Naive thymus-derived CD4-positive, alpha-beta T cell (primary cell): ENCODE measurements around the gene ARID1A. TPM values are rescaled to one million over a fixed set of nuclear protein-coding genes. Genes with fewer than 3 reads are reported as not detected.

Source experiments
- ATAC-seq: fragments of 150-1000 bp; cut with Tn5 transposase; 2 replicates; pipeline ENCODE4 v1.10.0; 2021; ENCODE audit warnings: mild to moderate bottlenecking, moderate library complexity
- CTCF ChIA-PET: fragments of 350-600 bp; sonication (Branson Sonifier 250); formaldehyde crosslinking; loops from one replicate; lab custom pipeline; 2021; ENCODE audit warnings: antibody characterized with exemption; lab: Charles Lee
- POLR2A ChIA-PET: fragments of 350-600 bp; sonication (Branson Sonifier 250); formaldehyde crosslinking; loops from one replicate; lab custom pipeline; 2021; ENCODE audit warnings: antibody characterized with exemption, inconsistent platforms; lab: Charles Lee
- DNase-seq, 9 donors: peaks; one replicate each; pipeline versions ENCODE4 v3.0.0 to v3.0.0-alpha.2; 2020 to 2022; ENCODE audit warnings: mixed read lengths in 1 of 9
- H3K27ac ChIP-seq: one replicate; pipeline ENCODE4 v1.7.0; 2013; ENCODE audit warnings: mild to moderate bottlenecking, low read depth, low read length, moderate library complexity
- H3K27me3 ChIP-seq, 2 donors: one replicate each; pipeline ENCODE4 v1.7.0; 2013; ENCODE audit warnings: low read length in 2 of 2, mild to moderate bottlenecking in 2 of 2, moderate library complexity in 2 of 2; ENCODE audit not compliant: control insufficient read depth in 2 of 2, insufficient read depth in 2 of 2
- H3K36me3 ChIP-seq, 3 experiments: 1 replicate in 2 of 3; 2 replicates in 1 of 3; pipeline ENCODE4 v1.7.0; 2013; ENCODE audit warnings: low read length in 3 of 3, mild to moderate bottlenecking in 3 of 3, moderate library complexity in 1 of 3; ENCODE audit not compliant: insufficient read depth in 3 of 3, control insufficient read depth in 2 of 3
- H3K4me1 ChIP-seq, 2 donors: one replicate each; pipeline ENCODE4 v1.7.0; 2013; ENCODE audit warnings: low read length in 2 of 2, mild to moderate bottlenecking in 2 of 2, moderate library complexity in 1 of 2; ENCODE audit not compliant: control insufficient read depth in 2 of 2, insufficient read depth in 2 of 2
- H3K4me3 ChIP-seq: 2 replicates; pipeline ENCODE4 v1.7.0; 2013; ENCODE audit warnings: mild to moderate bottlenecking, low read length
- H3K9me3 ChIP-seq, 3 experiments: 1 replicate in 2 of 3; 2 replicates in 1 of 3; pipeline ENCODE4 v1.7.0; 2013; ENCODE audit warnings: low read length in 3 of 3; ENCODE audit not compliant: control insufficient read depth in 2 of 3
- H3K27ac Mint-ChIP-seq, 9 donors: one replicate each; pipeline ENCODE4 v1.8.0; 2020 to 2022; ENCODE audit warnings: mixed read lengths in 9 of 9, mild to moderate bottlenecking in 8 of 9, moderate library complexity in 5 of 9, inconsistent platforms in 2 of 9
- H3K27me3 Mint-ChIP-seq, 5 donors: one replicate each; pipeline ENCODE4 v1.8.0; 2021 to 2022; ENCODE audit warnings: mixed read lengths in 5 of 5, mild to moderate bottlenecking in 1 of 5
- H3K36me3 Mint-ChIP-seq, 5 donors: one replicate each; pipeline ENCODE4 v1.8.0; 2020 to 2022; ENCODE audit warnings: mixed read lengths in 5 of 5, mild to moderate bottlenecking in 3 of 5, inconsistent platforms in 1 of 5
- H3K4me1 Mint-ChIP-seq, 7 donors: one replicate each; pipeline ENCODE4 v1.8.0; 2020 to 2022; ENCODE audit warnings: mixed read lengths in 7 of 7, mild to moderate bottlenecking in 3 of 7, inconsistent platforms in 1 of 7
- H3K4me3 Mint-ChIP-seq, 10 donors: one replicate each; pipeline ENCODE4 v1.8.0; 2020 to 2022; ENCODE audit warnings: mild to moderate bottlenecking in 10 of 10, mixed read lengths in 10 of 10, moderate library complexity in 6 of 10, inconsistent platforms in 2 of 10
- H3K9me3 Mint-ChIP-seq, 11 donors: one replicate each; pipeline ENCODE4 v1.8.0; 2020 to 2022; ENCODE audit warnings: mixed read lengths in 11 of 11, mild to moderate bottlenecking in 4 of 11, inconsistent platforms in 1 of 11, moderate library complexity in 1 of 11
- intact Hi-C, 2 donors: fragments of 100-400 bp; cut with micrococcal nuclease; formaldehyde crosslinking; loops; one replicate each; pipeline ENCODE4 v1.15.1; 2023
- polyA plus RNA-seq, 2 donors: library from polyadenylated mRNA; unstranded; fragments of 300-500 nt; fragmentation: Illumina TruSeq; gene quantifications; one replicate each; pipeline ENCODE4 v1.2.3, GENCODE V29; 2021
- total RNA-seq, 6 experiments: library from RNA in 5 of 6; stranded (reverse) in 5 of 6; gene quantifications; 1 replicate in 5 of 6; 2 replicates in 1 of 6; pipeline ENCODE4 v1.2.3 and lab custom pipeline; 2021 to 2026

The ARID1A gene
- total and polyA plus RNA-seq, 7 experiments from 2014 or later, result 22.3 to 148 (median 127) TPM

DNA sequence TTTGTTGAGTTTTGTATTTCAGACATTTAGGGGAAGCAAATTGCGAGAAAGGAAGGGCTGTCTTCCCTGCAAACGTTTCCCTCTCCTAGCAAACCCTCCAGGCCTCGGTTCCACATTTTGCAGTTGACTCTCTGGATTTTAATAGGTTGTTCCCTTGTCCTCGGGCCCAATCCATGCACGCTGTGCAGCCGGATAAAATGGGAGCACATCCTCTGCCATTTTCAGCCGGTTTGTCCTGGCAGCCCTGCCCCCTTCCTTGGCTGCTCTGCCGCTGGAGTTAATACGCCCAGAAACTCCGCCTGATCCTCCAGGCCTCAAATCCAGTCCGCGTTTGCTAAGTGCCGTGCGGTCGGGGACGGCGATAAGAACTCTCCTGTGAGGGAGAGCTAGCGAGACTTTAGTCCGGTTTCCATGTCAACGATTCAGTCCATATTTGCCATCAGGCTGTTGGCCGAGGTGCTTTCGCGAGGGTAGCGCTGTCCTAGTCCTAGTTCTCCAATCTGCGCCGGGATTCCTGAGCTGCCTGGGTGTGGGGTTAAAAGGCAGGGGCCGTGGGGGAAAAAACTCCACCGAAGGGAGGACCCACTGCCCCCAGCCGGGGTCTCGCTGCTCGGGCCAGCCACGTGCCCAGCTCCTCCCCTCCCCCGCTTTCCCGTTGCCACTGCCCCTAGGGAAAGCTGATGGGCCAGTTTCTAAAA lies 2.9 kb upstream of the ARID1A start:
- no peaks in the 10 kb centered on the region for H3K36me3 Mint-ChIP-seq
- CTCF ChIA-PET, result interaction anchor here (0.8 to 5.0 kb wide), 20 partner anchors 8 to 151 kb away, joined by 3 to 60 read pairs (median 5); partner anchors contain the start of gene PIGV
- H3K4me3 Mint-ChIP-seq, result peak overlapping the region in 9 of 10 donors; percentile 94 to 97 (median 94)

DNA sequence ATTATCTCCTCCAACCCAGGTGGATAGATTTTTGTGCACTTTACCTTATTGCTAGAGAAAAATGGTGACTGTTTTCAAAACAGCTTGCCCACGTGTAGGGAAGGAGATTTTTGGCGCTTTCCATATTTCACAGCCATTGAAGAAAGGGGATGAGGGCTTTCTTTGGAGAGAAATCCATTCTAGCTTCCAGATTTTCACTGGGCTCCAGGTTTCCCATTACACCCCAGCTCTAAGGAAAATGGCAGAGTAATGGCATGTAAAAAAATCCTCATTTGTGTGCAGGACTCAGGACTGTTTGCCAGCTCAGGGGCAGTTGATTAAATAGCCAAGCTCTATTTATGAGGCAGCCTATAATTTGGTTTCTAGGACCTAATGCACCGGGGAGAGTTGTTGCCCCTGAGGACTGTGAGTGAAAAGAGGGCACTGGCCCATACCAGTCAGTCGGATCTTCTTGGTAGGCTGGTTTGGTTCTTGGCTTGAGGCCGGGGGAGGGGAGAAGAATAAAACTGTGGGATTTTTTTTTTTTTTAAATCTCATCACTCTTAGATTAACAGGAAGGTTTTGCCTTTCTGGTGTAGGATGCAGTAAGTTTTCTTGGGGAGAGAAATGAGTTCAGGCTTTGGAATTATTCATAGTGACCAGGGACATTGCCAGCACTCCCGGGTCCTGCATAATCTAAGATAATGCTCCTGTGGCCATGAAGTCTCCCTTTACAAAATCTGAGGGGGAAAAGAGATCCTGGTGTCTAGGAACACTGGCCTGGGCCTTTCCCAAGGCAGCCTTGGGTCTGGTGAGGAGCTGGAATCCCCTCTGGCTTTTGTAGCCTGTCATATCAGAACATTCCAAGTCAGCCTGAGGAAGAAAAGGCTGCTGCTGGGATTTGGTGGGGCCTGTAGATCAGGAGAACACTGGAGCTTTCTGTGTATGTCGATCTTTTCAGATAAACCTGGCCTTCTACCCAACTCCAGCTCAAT lies 1.9 kb upstream of the ARID1A start:
- no peaks in the 10 kb centered on the region for H3K27me3 ChIP-seq
- intact Hi-C loops, result loop anchor here (1.0 to 10.0 kb wide), 9 partner anchors 17 to 1861 kb away; partner anchors contain the start of genes HMGN2 (in 2 of the 2), NUDC (in 1 of the 2), SH3BGRL3 (in 1 of the 2) and TRNAU1AP (in 1 of the 2)
- peaks cover 14 to 37% (median 32%) of the 10 kb centered on the region in 7 donors for H3K4me1 Mint-ChIP-seq
- POLR2A ChIA-PET, result interaction anchor here (0.6 to 17.4 kb wide), 29 partner anchors 8 to 407 kb away, joined by 3 to 383 read pairs (median 4); partner anchors contain the start of gene PIGV
- CTCF ChIA-PET, result interaction anchor here (0.8 to 5.0 kb wide), 10 partner anchors 16 to 152 kb away, joined by 3 to 60 read pairs (median 5); partner anchors contain the start of gene PIGV
- H3K36me3 ChIP-seq, result no peaks in the 10 kb centered on the region
- H3K9me3 ChIP-seq, result no peaks in the 10 kb centered on the region
- peak overlapping the region; percentile 83 for H3K27ac ChIP-seq
- peak overlapping the region; percentile 81 for H3K4me3 ChIP-seq
- no peaks in the 10 kb centered on the region for H3K9me3 Mint-ChIP-seq
- peak overlapping the region in 9 of 10 donors; percentile 94 to 97 (median 94) for H3K4me3 Mint-ChIP-seq
- H3K36me3 Mint-ChIP-seq, result no peaks in the 10 kb centered on the region
- H3K27ac Mint-ChIP-seq, result peak overlapping the region; percentile 94 to 98 (median 95)
- no peak for DNase-seq
- no peaks in the 10 kb centered on the region for H3K27me3 Mint-ChIP-seq
- ATAC-seq, result no peak
- H3K4me1 ChIP-seq, result peaks cover 19 to 27% of the 10 kb centered on the region in 2 donors

More for the DNA sequence above, 2.9 kb upstream of the ARID1A start:
- peak overlapping the region; percentile 59 for H3K4me3 ChIP-seq
- H3K4me1 Mint-ChIP-seq, result peaks cover 14 to 37% (median 32%) of the 10 kb centered on the region in 7 donors
- no peaks in the 10 kb centered on the region for H3K27me3 Mint-ChIP-seq
- DNase-seq (peak; percentile 64 to 87 (median 84)), ATAC-seq (peak; percentile 56)
- peak overlapping the region; percentile 83 for H3K27ac ChIP-seq
- H3K9me3 Mint-ChIP-seq, result no peaks in the 10 kb centered on the region
- H3K36me3 ChIP-seq, result no peaks in the 10 kb centered on the region
- no peaks in the 10 kb centered on the region for H3K9me3 ChIP-seq
- H3K27me3 ChIP-seq, result no peaks in the 10 kb centered on the region
- peak overlapping the region; percentile 94 to 98 (median 95) for H3K27ac Mint-ChIP-seq
- H3K4me1 ChIP-seq, result peaks cover 18 to 19% of the 10 kb centered on the region in 2 donors
- intact Hi-C loops, result loop anchor here (1.0 to 10.0 kb wide), 12 partner anchors 16 to 1862 kb away; partner anchors contain the start of genes HMGN2 (in 1 of the 2), NUDC (in 1 of the 2), SH3BGRL3 (in 1 of the 2) and TRNAU1AP (in 1 of the 2)
- POLR2A ChIA-PET, result interaction anchor here (0.6 to 17.4 kb wide), 30 partner anchors 9 to 406 kb away, joined by 3 to 383 read pairs (median 4); partner anchors contain the start of gene PIGV

DNA sequence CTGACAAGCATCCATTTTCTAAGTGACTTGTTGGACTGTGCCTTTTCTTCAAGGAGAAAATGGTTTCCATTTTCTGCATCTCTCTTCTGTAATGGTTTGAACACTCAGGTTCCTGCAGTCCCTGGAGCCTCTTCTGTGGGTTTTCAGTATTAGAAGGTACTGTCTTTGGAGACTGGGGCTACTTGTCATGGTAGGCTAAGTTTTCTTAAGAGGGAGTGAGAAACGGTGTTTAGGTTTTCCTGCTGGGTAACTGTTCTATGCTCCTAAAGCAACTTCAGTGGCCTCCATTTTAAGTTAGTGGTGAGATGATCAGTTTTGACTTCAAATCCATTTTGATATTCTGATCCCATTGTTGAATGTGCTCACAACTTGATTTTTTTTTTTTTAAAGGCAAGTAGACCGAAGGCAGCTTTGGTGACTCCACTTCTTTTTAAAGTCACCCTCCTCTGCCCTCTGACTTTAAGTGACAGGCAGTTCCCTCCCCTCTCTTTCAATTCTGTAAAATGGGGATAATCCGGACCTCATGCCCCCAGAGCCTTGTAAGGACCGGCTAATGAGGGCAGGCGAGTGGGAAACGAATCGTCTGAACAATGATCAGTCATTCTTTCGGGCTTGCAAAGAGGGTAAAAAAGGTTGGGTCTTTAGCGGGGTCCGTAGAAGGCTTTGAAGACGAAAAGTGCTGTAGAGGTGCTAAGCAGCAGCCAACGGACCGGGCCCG lies 1.0 kb upstream of the ARID1A start:
- Histone ChIP-seq H3K27me3 (no peaks in the 10 kb centered on the region), H3K4me1 (peaks cover 28 to 36% of the 10 kb centered on the region in 2 donors), H3K9me3 (no peaks in the 10 kb centered on the region), H3K4me3 (peak overlapping the region; percentile 81), H3K27ac (peak overlapping the region; percentile 83), H3K36me3 (no peaks in the 10 kb centered on the region)
- peaks cover 14 to 37% (median 32%) of the 10 kb centered on the region in 7 donors for H3K4me1 Mint-ChIP-seq
- H3K9me3 Mint-ChIP-seq, result no peaks in the 10 kb centered on the region
- DNase-seq (peak in 7 of 9 donors; percentile 16 to 41 (median 27)), ATAC-seq (no peak)
- H3K27ac Mint-ChIP-seq, result peak overlapping the region; percentile 93 to 98 (median 95)
- no peaks in the 10 kb centered on the region for H3K27me3 Mint-ChIP-seq
- POLR2A ChIA-PET, result interaction anchor here (0.6 to 17.4 kb wide), 11 partner anchors 10 to 92 kb away, joined by 3 to 383 read pairs (median 4); partner anchors contain the start of gene PIGV
- H3K4me3 Mint-ChIP-seq, result peak overlapping the region in 9 of 10 donors; percentile 94 to 97 (median 94)
- intact Hi-C loops, result loop anchor here (1.0 to 10.0 kb wide), 13 partner anchors 50 to 1860 kb away; partner anchors contain the start of genes HMGN2 (in 2 of the 2), TRNAU1AP (in 2 of the 2), SFN (in 1 of the 2) and SH3BGRL3 (in 1 of the 2)
- CTCF ChIA-PET, result interaction anchor here (0.6 to 5.0 kb wide), 4 partner anchors 17 to 138 kb away, joined by 3 to 33 read pairs (median 6); no protein-coding TSS in a partner anchor
- no peaks in the 10 kb centered on the region for H3K36me3 Mint-ChIP-seq

DNA sequence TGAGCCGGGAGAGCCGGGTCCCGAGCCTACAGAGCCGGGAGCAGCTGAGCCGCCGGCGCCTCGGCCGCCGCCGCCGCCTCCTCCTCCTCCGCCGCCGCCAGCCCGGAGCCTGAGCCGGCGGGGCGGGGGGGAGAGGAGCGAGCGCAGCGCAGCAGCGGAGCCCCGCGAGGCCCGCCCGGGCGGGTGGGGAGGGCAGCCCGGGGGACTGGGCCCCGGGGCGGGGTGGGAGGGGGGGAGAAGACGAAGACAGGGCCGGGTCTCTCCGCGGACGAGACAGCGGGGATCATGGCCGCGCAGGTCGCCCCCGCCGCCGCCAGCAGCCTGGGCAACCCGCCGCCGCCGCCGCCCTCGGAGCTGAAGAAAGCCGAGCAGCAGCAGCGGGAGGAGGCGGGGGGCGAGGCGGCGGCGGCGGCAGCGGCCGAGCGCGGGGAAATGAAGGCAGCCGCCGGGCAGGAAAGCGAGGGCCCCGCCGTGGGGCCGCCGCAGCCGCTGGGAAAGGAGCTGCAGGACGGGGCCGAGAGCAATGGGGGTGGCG lies 371 bp downstream of the ARID1A start:
- ChIA-PET CTCF (interaction anchor here (0.7 to 3.2 kb wide), 3 partner anchors 17 to 93 kb away, joined by 4 to 25 read pairs (median 5); partner anchors contain the start of gene PIGV), POLR2A (interaction anchor here (1.0 to 17.4 kb wide), 17 partner anchors 11 to 224 kb away, joined by 3 to 383 read pairs (median 11); partner anchors contain the start of genes HMGN2 and PIGV)
- Mint-ChIP-seq H3K9me3 (no peaks in the 10 kb centered on the region), H3K4me1 (peaks cover 14 to 31% (median 26%) of the 10 kb centered on the region in 7 donors), H3K36me3 (peaks cover 0 to 6% (median 0%) of the 10 kb centered on the region in 5 donors), H3K27ac (peak overlapping the region in 1 of 9 donors; percentile 69), H3K27me3 (no peaks in the 10 kb centered on the region), H3K4me3 (peak overlapping the region in 8 of 10 donors; percentile 29 to 94 (median 67))
- H3K9me3 ChIP-seq, result no peaks in the 10 kb centered on the region
- ATAC-seq (no peak), DNase-seq (peak in 5 of 9 donors; percentile 36 to 75 (median 60))
- peaks cover 42 to 45% of the 10 kb centered on the region in 2 donors for H3K4me1 ChIP-seq
- peak overlapping the region; percentile 83 for H3K27ac ChIP-seq
- no peaks in the 10 kb centered on the region for H3K36me3 ChIP-seq
- no peaks in the 10 kb centered on the region for H3K27me3 ChIP-seq
- intact Hi-C loops, result loop anchor here (1.0 to 10.0 kb wide), 9 partner anchors 94 to 1859 kb away; partner anchors contain the start of genes TRNAU1AP (in 2 of the 2), SFN (in 1 of the 2), SH3BGRL3 (in 1 of the 2) and UBXN11 (in 1 of the 2)
- peak overlapping the region; percentile 76 for H3K4me3 ChIP-seq
